ENCODE data around the gene PRR12.

GRCh38 chr19:49662011-49662410 lies 71.0 kb downstream of the PRR12 start:
- TF ChIP-seq CTCF (optimal IDR thresholded peaks at IDR 0.05 in 1 of 3, IDR thresholded peaks at IDR 0.05 in 1 of 3, conservative IDR thresholded peaks at IDR 0.05 in 1 of 3; ENCODE audit: extremely low read depth in 1 of 3, insufficient read depth in 2 of 3, low read length in 3 of 3) (no peak), EZH2 (IDR thresholded peaks at IDR 0.05; ENCODE audit: low read length) (no peak)

Measured in keratinocyte (primary cell).